Right lobe of liver (tissue), 6 donors: Measurements from ENCODE around the gene TPBGL. TPM values are rescaled to one million over a fixed set of nuclear protein-coding genes. Genes with fewer than 3 reads are reported as not detected.
A peak's percentile ranks its signal among the peaks of the same experiment; 100 is the strongest.

Experiments used
- ATAC-seq, 4 donors: fragments of 200-7000 bp; cut with Tn5 transposase; one replicate each; pipeline ENCODE4 v1.9.1; 2020; ENCODE audit warnings: mild to moderate bottlenecking in 4 of 4, moderate library complexity in 4 of 4
- DNase-seq, 3 donors: peaks; one replicate each; pipeline ENCODE4 v3.0.0-alpha.2; 2020
- H3K27ac ChIP-seq, 3 donors: fragments of 200-600 bp; one replicate each; pipeline ENCODE4 v1.8.0; 2022
- H3K27me3 ChIP-seq, 2 donors: fragments of 200-600 bp; one replicate each; pipeline ENCODE4 v1.8.0; 2022
- H3K36me3 ChIP-seq, 4 donors: fragments of 200-600 bp; sonication (generic) in 1 of 4; one replicate each; pipeline versions ENCODE4 v1.5.1 to v1.8.0; 2017 to 2022; ENCODE audit warnings: control low read depth in 1 of 4
- H3K4me1 ChIP-seq, 4 donors: fragments of 200-600 bp; sonication (generic) in 1 of 4; one replicate each; pipeline versions ENCODE4 v1.5.1 to v1.8.0; 2017 to 2022; ENCODE audit warnings: control low read depth in 1 of 4
- H3K4me3 ChIP-seq, 3 donors: fragments of 200-600 bp; one replicate each; pipeline ENCODE4 v1.8.0; 2022
- H3K9me3 ChIP-seq, 4 donors: fragments of 200-600 bp; sonication (generic) in 1 of 4; one replicate each; pipeline versions ENCODE4 v1.5.1 to v1.8.0; 2017 to 2022; ENCODE audit warnings: control low read depth in 1 of 4
- CTCF ChIP-seq, 4 donors: fragments of 200-600 bp in 3 of 4; fragments of 450-650 bp in 1 of 4; IDR thresholded peaks; one replicate each; pipeline versions ENCODE4 v1.5.1 to v1.8.0; 2016 to 2022; ENCODE audit warnings: antibody characterized with exemption in 4 of 4, mild to moderate bottlenecking in 2 of 4
- POLR2A ChIP-seq: fragments of 450-650 bp; IDR thresholded peaks from one replicate; pipeline ENCODE4 v1.6.1; 2017; ENCODE audit warnings: antibody characterized with exemption, mild to moderate bottlenecking
- WGBS: methylation state at CpG from one replicate; pipeline ENCODE4 v1.1.6; 2018; ENCODE audit warnings: low coverage, low lambda C conversion rate; ENCODE audit not compliant: insufficient coverage; ENCODE audit errors: missing lambda C conversion rate; 5-methylcytosine and 5-hydroxymethylcytosine counted together
- intact Hi-C, 2 donors: fragments of 100-400 bp; cut with DNase I; formaldehyde crosslinking; loops; one replicate each; pipeline versions ENCODE4 v1.11.2 to v1.14.1; 2022
- total RNA-seq, 6 experiments: library from RNA; depleted of rRNA in 2 of 6; stranded (reverse); fragments of >200 nt in 2 of 6; fragmentation: NEBNext Ultra II Directional in 3 of 6; extraction: Animal tissue kit (Norgen Biotek cat#: 25700) in 3 of 6; gene quantifications; one replicate each; pipeline versions ENCODE4 v1.1.0 to v1.2.4, GENCODE V29; 2016 to 2023
- donor health status: DM: no; HTN: yes; CAD: no.
- donor health status: DM: no; HTN: no; CAD: no.
- donor health status: DM: no; HTN: no; CAD: no.
- donor health status: DM: no; HTN: yes; CAD: no.
- donor health status: DM: no; HTN: yes; CAD: no.

Gene TPBGL
- total RNA-seq, 6 experiments from 2014 or later = not detected

- ATAC-seq = no peak
- no peaks in the 10 kb centered on the region for H3K27me3 ChIP-seq
- TF ChIP-seq POLR2A (no peak), CTCF (IDR thresholded peaks at IDR 0.05) (no peak)
- no peaks in the 10 kb centered on the region for H3K4me1 ChIP-seq
- H3K27ac ChIP-seq = no peak overlapping the region
- no peak overlapping the region for H3K4me3 ChIP-seq
- intact Hi-C loops = no loop called here
- DNase-seq = peak; percentile 11 to 44 (median 30)
- 23% methylated on average over 4 of the region's 10 CpGs for WGBS
- H3K36me3 ChIP-seq = no peaks in the 10 kb centered on the region
- H3K9me3 ChIP-seq = no peaks in the 10 kb centered on the region
Measured at GRCh38 chr11:75260396-75261170, 20.0 kb downstream of the TPBGL start.

GRCh38 chr11:75261902-75262361 is 21.4 kb downstream of the TPBGL start:
- H3K36me3 ChIP-seq = no peaks in the 10 kb centered on the region
- H3K27ac ChIP-seq = no peak overlapping the region
- no peaks in the 10 kb centered on the region for H3K27me3 ChIP-seq
- ATAC-seq (peak in 2 of 4 donors; percentile 2 to 3), DNase-seq (peak in 2 of 3 donors; percentile 34 to 51)
- 80% methylated on average over 1 of the region's 6 CpGs for WGBS
- TF ChIP-seq POLR2A = peak; percentile 7
- no peak for TF ChIP-seq CTCF (IDR thresholded peaks at IDR 0.05)
- H3K4me1 ChIP-seq = no peaks in the 10 kb centered on the region
- H3K4me3 ChIP-seq = no peak overlapping the region
- H3K9me3 ChIP-seq = no peaks in the 10 kb centered on the region
- intact Hi-C loops = no loop called here

- intact Hi-C loops = no loop called here
- no peak overlapping the region for H3K4me3 ChIP-seq
- DNase-seq = peak in 2 of 3 donors; percentile 41 to 42
- H3K27me3 ChIP-seq = no peaks in the 10 kb centered on the region
- H3K4me1 ChIP-seq = no peaks in the 10 kb centered on the region
- H3K27ac ChIP-seq = no peak overlapping the region
- ATAC-seq = no peak
- no peaks in the 10 kb centered on the region for H3K9me3 ChIP-seq
- WGBS = 60% methylated on average over 1 of the region's 4 CpGs
- H3K36me3 ChIP-seq = peaks cover 0 to 4% (median 0%) of the 10 kb centered on the region in 4 donors
- TF ChIP-seq CTCF (IDR thresholded peaks at IDR 0.05) = no peak
- no peak for TF ChIP-seq POLR2A
Measured at GRCh38 chr11:75262436-75262835, 21.9 kb downstream of the TPBGL start.

- TF ChIP-seq CTCF (IDR thresholded peaks at IDR 0.05) (no peak), POLR2A (no peak)
- ATAC-seq = peak; percentile 12 to 22 (median 18)
- Histone ChIP-seq H3K27ac (no peak overlapping the region), H3K9me3 (no peaks in the 10 kb centered on the region), H3K4me3 (no peak overlapping the region), H3K4me1 (no peaks in the 10 kb centered on the region), H3K27me3 (no peaks in the 10 kb centered on the region), H3K36me3 (peaks cover 0 to 4% (median 0%) of the 10 kb centered on the region in 4 donors)
- intact Hi-C loops = no loop called here
- WGBS = 68% methylated on average over 8 of the region's 17 CpGs
- DNase-seq = peak; percentile 17 to 54 (median 49)
Measured at GRCh38 chr11:75262961-75263852, 22.6 kb downstream of the TPBGL start.
